ENCODE measurements around the gene IDH3B.

IDH3B gene

GRCh38 chr20:2672446-2672845 is 8.4 kb upstream of the IDH3B start:
- ChIA-PET CTCF (interaction anchor here (0.5 to 1.4 kb wide), 2 partner anchors 69 to 284 kb away, joined by 3 to 5 read pairs; no protein-coding TSS in a partner anchor), POLR2A (interaction anchor here (3.1 kb wide), 1 partner anchor 9 kb away, joined by 13 read pairs; the partner anchor contains the start of gene IDH3B)
- DNase-seq (ENCODE audit: extremely low spot score) = no peak
- TF ChIP-seq ELF4 (IDR thresholded peaks at IDR 0.05) = no peak
- TF ChIP-seq L3MBTL2 (conservative IDR thresholded peaks at IDR 0.05) = no peak
- TF ChIP-seq SP1 (IDR thresholded peaks at IDR 0.05) = no peak
- no peak for TF ChIP-seq ARNT (IDR thresholded peaks at IDR 0.05)
- TF ChIP-seq CTBP1 (IDR thresholded peaks at IDR 0.05; ENCODE audit: borderline replicate concordance) = no peak
- TF ChIP-seq SUZ12 (IDR thresholded peaks at IDR 0.05) = no peak
- no peak for TF ChIP-seq ZNF384 (IDR thresholded peaks at IDR 0.05)
- no peak for TF ChIP-seq BHLHE40 (IDR thresholded peaks at IDR 0.05; ENCODE audit: borderline replicate concordance)
- no peak for TF ChIP-seq FOXM1 (IDR thresholded peaks at IDR 0.05; ENCODE audit: borderline replicate concordance)
- TF ChIP-seq TARDBP (IDR thresholded peaks at IDR 0.05) = no peak

- CTCF ChIA-PET = interaction anchor here (1.4 kb wide), 1 partner anchor 69 kb away, joined by 3 read pairs; no protein-coding TSS in a partner anchor
- no peak for DNase-seq (ENCODE audit: extremely low spot score)
- TF ChIP-seq, protein P1, sequence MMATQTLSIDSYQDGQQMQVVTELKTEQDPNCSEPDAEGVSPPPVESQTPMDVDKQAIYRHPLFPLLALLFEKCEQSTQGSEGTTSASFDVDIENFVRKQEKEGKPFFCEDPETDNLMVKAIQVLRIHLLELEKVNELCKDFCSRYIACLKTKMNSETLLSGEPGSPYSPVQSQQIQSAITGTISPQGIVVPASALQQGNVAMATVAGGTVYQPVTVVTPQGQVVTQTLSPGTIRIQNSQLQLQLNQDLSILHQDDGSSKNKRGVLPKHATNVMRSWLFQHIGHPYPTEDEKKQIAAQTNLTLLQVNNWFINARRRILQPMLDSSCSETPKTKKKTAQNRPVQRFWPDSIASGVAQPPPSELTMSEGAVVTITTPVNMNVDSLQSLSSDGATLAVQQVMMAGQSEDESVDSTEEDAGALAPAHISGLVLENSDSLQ (IDR thresholded peaks at IDR 0.05) = no peak
- TF ChIP-seq L3MBTL2 (conservative IDR thresholded peaks at IDR 0.05) = no peak
- TF ChIP-seq ARNT (IDR thresholded peaks at IDR 0.05) = no peak
- TF ChIP-seq LEF1 (IDR thresholded peaks at IDR 0.05; ENCODE audit: borderline replicate concordance) = no peak
- no peak for TF ChIP-seq CTBP1 (IDR thresholded peaks at IDR 0.05; ENCODE audit: borderline replicate concordance)
- POLR2A ChIA-PET = no interaction called here
These were observed 8.0 kb upstream of the IDH3B start for GRCh38 chr20:2671977-2672376.

DNA sequence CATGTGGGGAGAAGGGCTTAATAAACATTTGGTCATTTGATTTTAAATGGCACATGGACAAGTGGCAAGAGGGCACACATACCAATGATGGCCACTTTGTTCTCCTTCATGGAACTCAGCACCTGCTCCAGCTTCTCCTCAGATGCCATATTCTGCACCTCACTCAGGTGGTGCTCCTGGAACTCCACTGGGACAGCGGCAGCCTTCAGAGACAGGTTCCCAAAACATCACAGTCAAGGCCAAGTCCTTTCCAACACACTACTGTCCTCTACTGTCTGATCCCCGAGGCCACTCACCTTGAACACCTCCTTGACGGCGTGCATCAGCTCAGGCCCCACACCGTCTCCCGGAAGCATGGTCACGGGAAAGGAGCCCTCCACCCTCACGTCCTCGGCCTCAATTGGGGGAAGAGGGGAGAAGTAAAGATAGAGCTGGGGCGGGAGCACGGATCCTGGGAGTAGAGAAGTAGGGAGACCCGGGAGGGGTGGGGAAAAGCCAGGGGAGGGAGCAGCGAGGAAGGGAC is 591 bp downstream of the IDH3B start:
- DNase-seq (ENCODE audit: extremely low spot score) = no peak
- CTCF ChIA-PET = interaction anchor here (0.7 kb wide), 1 partner anchor 12 kb away, joined by 3 read pairs; no protein-coding TSS in a partner anchor

DNA sequence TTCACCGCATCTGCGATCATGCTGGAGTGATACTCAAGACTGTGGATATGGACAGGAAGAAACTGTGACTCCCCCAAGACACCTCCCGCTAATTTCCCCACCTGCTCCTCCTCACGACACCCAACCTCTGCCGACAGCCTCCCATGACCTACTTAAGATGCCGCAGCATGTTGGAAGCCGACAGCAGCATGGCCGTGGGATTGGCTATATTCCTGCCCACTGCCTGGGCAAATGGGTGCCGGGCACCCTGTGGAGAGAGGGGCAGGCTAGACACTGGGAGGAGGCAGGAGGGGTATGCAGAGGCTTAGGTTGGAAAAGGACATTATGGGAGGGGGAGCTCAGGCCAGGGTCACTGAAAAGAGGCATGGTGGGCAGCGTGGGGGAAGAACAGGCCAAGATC is 4.5 kb downstream of the IDH3B start:
- ChIA-PET CTCF (no interaction called here), POLR2A (interaction anchor here (1.2 to 1.5 kb wide), 2 partner anchors 8 to 189 kb away, joined by 3 to 10 read pairs; partner anchors contain the start of gene SNRPB)
- no peak for DNase-seq (ENCODE audit: extremely low spot score)
- TF ChIP-seq CTBP1 (IDR thresholded peaks at IDR 0.05; ENCODE audit: borderline replicate concordance) (no peak), BHLHE40 (IDR thresholded peaks at IDR 0.05; ENCODE audit: borderline replicate concordance) (no peak), FOXA1 (IDR thresholded peaks at IDR 0.05) (no peak), LEF1 (IDR thresholded peaks at IDR 0.05; ENCODE audit: borderline replicate concordance) (no peak), SUZ12 (IDR thresholded peaks at IDR 0.05) (no peak), TARDBP (IDR thresholded peaks at IDR 0.05) (no peak), ELF4 (IDR thresholded peaks at IDR 0.05) (no peak)

More for the DNA sequence above, 591 bp downstream of the IDH3B start:
- TF ChIP-seq, protein P1 (IDR thresholded peaks at IDR 0.05) = no peak
- no peak for TF ChIP-seq L3MBTL2 (conservative IDR thresholded peaks at IDR 0.05)
- no peak for TF ChIP-seq FOXK2 (IDR thresholded peaks at IDR 0.05)
- TF ChIP-seq BHLHE40 (IDR thresholded peaks at IDR 0.05; ENCODE audit: borderline replicate concordance) = no peak
- no peak for TF ChIP-seq FOXM1 (IDR thresholded peaks at IDR 0.05; ENCODE audit: borderline replicate concordance)
- TF ChIP-seq NFRKB (IDR thresholded peaks at IDR 0.05) = no peak
- TF ChIP-seq FOXA1 (IDR thresholded peaks at IDR 0.05) = no peak
- TF ChIP-seq HDGF (IDR thresholded peaks at IDR 0.05; ENCODE audit: borderline replicate concordance) = no peak
- no peak for TF ChIP-seq ARNT (IDR thresholded peaks at IDR 0.05)
- TF ChIP-seq SP1 (IDR thresholded peaks at IDR 0.05) = no peak
- POLR2A ChIA-PET = interaction anchor here (0.9 to 5.4 kb wide), 8 partner anchors 9 to 382 kb away, joined by 3 to 79 read pairs (median 4); partner anchors contain the start of genes MRPS26, NOP56 and SNRPB

DNA sequence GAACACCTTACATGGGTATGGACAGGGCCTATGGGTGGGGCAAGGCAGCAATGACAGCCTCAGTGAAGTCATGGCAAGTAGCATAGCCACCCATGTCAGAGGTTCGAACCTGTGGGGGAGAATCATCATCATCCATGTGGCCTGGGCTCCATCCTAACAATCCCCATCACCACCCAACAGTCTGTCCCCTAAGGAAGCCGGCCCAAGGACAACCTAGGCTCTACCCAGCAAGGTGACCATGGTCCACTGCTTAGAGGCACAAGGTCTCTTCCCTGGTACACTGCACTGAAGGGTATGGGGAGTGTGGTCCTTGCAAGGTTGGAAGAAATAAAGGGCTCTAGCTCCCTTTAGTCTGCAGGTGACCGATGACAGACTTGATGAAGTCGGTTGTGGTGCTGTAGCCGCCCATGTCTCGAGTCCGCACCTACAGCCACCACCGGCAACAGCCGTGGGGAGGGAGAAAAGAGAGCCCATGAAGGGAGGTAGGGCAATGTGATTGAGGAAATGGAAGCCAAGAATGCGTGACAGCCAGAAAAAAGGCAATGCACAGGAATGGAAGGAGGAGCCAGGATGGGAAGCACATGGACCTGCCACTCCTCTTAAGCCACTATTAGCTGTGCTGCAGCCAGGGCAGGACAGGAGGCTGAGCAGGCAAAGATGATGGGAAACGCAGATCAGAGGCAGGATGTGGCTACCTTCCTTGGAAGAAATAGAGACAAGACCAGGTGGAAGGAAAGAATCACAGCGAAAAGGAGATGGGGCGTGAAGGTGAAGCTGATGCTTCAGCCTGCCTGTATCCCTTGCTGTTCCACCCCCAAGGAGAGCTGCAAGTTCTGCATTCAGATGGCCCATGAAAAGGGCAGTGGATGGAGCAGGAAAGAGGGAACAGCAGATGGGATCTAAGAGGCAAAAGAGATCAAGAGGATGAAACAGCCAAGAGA is 5.3 kb downstream of the IDH3B start:
- POLR2A ChIA-PET = interaction anchor here (1.4 kb wide), 1 partner anchor 151 kb away, joined by 4 read pairs; no protein-coding TSS in a partner anchor
- CTCF ChIA-PET = no interaction called here
- 0 out of 2 replicates have a peak, but pooled peaks have one; percentile 14 for TF ChIP-seq BHLHE40 (IDR thresholded peaks at IDR 0.05; ENCODE audit: borderline replicate concordance)
- TF ChIP-seq ARNT (IDR thresholded peaks at IDR 0.05) = no peak
- 0 out of 2 replicates have a peak, but pooled peaks have one; percentile 16 for TF ChIP-seq L3MBTL2 (conservative IDR thresholded peaks at IDR 0.05)

GRCh38 chr20:2657674-2658073 is 6.3 kb downstream of the IDH3B start:
- no peak for TF ChIP-seq CTBP1 (IDR thresholded peaks at IDR 0.05; ENCODE audit: borderline replicate concordance)
- no peak for TF ChIP-seq SUZ12 (IDR thresholded peaks at IDR 0.05)
- CTCF ChIA-PET = no interaction called here
- no peak for DNase-seq (ENCODE audit: extremely low spot score)
- POLR2A ChIA-PET = interaction anchor here (1.0 to 7.0 kb wide), 3 partner anchors 6 to 31 kb away, joined by 3 to 79 read pairs (median 3); partner anchors contain the start of gene IDH3B

More for the DNA sequence above, 5.3 kb downstream of the IDH3B start:
- no peak for DNase-seq (ENCODE audit: extremely low spot score)

GRCh38 chr20:2657241-2657640 is 6.8 kb downstream of the IDH3B start:
- POLR2A ChIA-PET = interaction anchor here (1.0 to 7.0 kb wide), 4 partner anchors 7 to 135 kb away, joined by 3 to 79 read pairs (median 3); partner anchors contain the start of gene IDH3B

More at GRCh38 chr20:2657241-2657640, 6.8 kb downstream of the IDH3B start:
- DNase-seq (ENCODE audit: extremely low spot score) = no peak
- TF ChIP-seq NFRKB (IDR thresholded peaks at IDR 0.05) (no peak), FOXM1 (IDR thresholded peaks at IDR 0.05; ENCODE audit: borderline replicate concordance) (no peak), SUZ12 (IDR thresholded peaks at IDR 0.05) (no peak), TARDBP (IDR thresholded peaks at IDR 0.05) (no peak), SP1 (IDR thresholded peaks at IDR 0.05) (no peak), CTBP1 (IDR thresholded peaks at IDR 0.05; ENCODE audit: borderline replicate concordance) (no peak), FOXK2 (IDR thresholded peaks at IDR 0.05) (no peak), LEF1 (IDR thresholded peaks at IDR 0.05; ENCODE audit: borderline replicate concordance) (no peak), BHLHE40 (IDR thresholded peaks at IDR 0.05; ENCODE audit: borderline replicate concordance) (no peak), L3MBTL2 (conservative IDR thresholded peaks at IDR 0.05) (no peak)
- TF ChIP-seq, protein P1 (IDR thresholded peaks at IDR 0.05) = no peak
- CTCF ChIA-PET = no interaction called here

Data from HEK293T (cell line).